Measurements from ENCODE around the gene DNAJC17.

DNA sequence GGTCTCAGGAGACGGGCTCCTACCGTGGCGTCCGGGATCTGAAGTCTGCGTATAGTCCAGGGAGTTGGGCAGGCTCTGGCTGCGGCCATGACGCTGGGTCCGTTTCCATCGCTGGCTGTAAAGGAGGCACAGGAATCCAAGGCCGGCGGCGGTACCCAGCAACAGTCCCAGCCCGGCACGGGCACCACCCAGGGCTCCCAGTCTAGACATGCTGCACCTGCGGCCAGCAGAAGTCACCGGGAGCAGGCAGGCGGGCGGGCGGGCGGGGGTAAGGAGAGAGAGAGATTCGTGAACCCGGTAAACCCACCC, 52.7 kb downstream of the DNAJC17 start:
- TF ChIP-seq, protein P1, sequence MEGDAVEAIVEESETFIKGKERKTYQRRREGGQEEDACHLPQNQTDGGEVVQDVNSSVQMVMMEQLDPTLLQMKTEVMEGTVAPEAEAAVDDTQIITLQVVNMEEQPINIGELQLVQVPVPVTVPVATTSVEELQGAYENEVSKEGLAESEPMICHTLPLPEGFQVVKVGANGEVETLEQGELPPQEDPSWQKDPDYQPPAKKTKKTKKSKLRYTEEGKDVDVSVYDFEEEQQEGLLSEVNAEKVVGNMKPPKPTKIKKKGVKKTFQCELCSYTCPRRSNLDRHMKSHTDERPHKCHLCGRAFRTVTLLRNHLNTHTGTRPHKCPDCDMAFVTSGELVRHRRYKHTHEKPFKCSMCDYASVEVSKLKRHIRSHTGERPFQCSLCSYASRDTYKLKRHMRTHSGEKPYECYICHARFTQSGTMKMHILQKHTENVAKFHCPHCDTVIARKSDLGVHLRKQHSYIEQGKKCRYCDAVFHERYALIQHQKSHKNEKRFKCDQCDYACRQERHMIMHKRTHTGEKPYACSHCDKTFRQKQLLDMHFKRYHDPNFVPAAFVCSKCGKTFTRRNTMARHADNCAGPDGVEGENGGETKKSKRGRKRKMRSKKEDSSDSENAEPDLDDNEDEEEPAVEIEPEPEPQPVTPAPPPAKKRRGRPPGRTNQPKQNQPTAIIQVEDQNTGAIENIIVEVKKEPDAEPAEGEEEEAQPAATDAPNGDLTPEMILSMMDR (IDR thresholded peaks at IDR 0.05) = no peak
- TF ChIP-seq POLR2AphosphoS5 (IDR thresholded peaks at IDR 0.05) = no peak
